HuH-7 (cell line): ENCODE results near the gene RNF146.
"Not testable (repeated sequence)": the region's sequence is repeated elsewhere in the genome, so short reads cannot be mapped to it uniquely, and the experiment has no call there.

Experiments used
- DNase-seq: peaks from one replicate; pipeline ENCODE4 v3.0.0; 2011; ENCODE audit warnings: low spot score

RNF146 gene

GRCh38 chr6:127266178-127266891, at the start of gene RNF146:
Gene RNF146 (plus strand): TSS chr6:127266864. CDS start chr6:127280339, 13,475 bp downstream.
- DNase-seq = peak; percentile 86

DNA sequence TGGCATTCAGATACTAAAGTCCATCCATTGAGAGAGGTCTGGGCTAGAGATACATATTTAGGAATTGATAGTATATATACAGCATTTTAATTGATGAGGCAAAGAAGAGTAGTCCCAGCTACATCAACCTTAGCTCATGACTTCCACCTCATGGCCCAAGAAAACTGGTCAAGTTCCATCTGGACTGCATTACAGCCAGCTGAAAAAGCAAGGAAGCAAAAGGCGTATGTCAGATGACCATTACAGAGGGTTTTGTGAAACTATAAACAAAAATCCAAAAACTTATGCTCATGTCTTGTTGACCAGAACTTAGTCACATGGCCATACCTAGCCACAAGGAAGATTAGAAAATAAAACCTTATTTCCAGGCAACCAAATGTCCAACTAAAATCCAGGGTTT, 46.8 kb upstream of the RNF146 start:
- DNase-seq = no peak

DNA sequence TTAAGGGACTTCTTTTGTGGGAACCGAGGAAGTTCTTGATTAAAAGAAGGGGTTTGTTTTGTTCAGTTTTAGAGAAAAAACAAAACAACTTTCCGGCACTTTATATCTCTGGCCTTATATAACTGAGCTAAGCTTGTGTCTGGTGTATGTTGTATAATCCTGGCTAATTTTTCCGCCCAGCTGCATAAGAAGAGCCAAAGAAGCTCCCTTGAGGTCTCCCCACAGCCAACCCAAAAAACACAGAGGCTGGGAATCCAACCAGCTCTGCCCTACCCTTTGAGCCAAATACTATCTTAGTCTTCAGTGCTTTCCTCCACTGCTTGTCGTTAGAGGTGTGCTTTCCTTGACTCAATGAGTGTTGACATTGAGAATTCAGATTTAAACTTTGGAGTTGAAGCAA, 45.5 kb upstream of the RNF146 start:
- no peak for DNase-seq

- no peak for DNase-seq
Measured at GRCh38 chr6:127222418-127222817, 44.2 kb upstream of the RNF146 start.

GRCh38 chr6:127225497-127225896, 41.2 kb upstream of the RNF146 start:
- no peak for DNase-seq

- DNase-seq = not testable (repeated sequence)
Measured at GRCh38 chr6:127233819-127234218, 32.8 kb upstream of the RNF146 start.

GRCh38 chr6:127243501-127243900, 23.2 kb upstream of the RNF146 start:
- DNase-seq = no peak

DNA sequence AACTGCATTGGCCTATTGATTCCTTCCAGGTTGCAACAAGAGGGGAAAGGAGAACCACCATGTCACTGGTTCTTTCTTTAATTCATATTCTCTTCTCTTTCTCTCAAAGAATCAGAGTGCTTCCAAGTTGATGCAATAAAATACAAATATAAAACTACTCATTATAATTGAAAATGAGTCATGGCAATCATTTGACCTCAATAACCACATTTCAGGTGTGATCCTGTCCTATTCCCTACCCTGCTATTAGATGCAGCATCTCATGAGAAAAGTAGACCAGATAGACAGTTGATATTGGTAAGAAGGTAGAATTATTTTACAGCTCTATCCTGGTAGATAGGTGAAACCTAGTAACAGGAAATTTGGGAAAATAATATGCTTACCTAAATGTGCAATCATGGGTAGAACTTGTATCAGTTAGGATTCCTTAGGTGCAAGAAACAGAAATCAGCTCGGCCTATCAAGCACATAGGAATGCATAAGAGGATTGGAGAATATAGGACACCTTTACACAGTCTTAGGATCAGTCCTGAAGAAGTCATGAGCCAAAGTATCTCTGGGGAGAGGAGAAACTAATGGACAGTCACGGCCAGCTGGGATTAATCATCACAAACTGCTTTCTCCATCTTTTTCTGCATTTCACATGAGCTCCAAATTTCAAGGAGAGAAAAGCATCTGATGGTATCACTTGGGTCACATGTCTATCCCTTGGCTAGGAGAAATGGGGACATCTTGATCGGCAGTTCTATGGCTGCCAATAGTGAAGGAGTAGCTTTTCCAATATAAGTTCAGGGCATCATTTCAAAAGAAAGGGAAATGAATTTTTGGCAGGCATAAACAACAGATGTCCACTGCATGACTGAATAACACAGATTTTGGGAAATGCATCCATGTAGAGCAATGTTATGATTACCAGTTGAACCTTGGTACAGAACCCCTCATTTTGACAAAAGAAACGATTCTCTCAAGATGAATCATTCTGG, 19.3 kb upstream of the RNF146 start:
- no peak for DNase-seq

DNA sequence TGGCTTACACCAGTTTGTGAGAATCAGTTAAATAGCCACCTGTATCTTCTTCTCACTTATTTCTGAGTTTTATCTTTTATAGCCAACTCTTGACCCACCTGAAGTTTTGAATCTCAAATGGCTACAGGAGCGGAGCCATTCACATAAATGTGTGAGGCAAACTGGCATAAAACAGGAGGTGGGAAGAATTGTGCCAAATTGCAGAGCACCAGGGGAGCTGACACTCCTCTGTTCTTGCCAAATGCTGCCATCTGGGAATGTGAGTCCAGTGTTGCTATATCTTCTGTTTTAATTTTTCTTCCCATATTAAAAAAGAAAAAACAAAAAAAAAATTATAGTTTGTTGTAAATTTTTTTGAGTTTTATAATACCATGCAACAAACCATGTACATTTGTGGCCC, 17.0 kb upstream of the RNF146 start:
- no peak for DNase-seq

DNA sequence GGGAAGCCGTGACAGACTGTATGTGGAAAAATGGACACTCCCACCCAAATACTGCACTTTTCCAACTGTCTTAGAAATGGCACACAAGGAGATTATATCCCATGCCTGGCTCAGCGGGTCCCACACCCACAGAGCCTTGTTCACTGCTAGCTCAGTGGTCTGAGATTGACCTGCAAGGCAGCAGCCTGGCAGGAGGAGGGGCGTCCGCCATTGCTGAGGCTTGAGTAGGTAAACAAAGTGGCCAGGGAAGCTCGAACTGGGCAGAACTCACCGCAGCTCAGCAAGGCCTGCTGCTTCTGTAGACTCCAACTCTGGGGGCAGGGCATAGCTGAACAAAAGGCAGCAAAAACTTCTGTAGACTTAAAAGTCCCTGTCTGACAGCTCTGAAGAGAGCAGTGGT, 11.4 kb upstream of the RNF146 start:
- DNase-seq = no peak

DNA sequence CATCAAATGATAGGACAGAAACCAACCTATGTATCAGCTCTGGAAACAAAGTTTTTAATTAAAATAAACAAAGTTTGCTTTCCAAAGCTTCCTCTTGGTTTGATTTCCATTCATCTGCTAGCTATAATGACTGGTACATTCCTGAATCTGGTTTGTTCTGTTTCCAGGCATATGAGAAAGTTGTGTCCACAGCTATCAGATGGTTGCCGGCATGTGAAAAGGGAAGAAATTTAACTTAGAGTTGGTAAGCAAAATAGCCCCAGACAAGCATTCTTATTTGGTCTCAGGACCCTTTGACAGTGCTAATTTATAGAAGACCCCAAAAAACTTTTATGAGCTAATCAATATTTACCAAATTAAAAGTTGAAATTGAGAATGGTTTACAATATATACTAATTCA, 3.8 kb upstream of the RNF146 start:
- no peak for DNase-seq

DNA sequence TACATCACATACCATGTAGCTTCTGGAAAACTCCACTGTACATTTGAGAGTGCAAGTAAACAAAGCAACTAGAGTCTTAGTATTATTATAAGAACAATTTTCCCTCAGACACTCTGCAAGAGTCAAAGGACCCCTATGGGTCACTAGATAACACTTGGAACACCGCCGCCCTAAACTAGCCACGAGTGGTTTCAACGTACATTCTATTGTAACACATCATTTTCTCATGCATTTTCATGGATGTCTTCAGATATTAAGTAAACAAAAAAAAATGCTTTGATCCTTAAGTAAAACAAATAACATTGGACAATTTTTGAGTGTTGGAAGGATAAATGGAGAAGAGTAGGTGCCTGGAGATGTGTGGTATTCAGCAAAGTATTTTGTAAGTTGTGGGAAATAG, 3.2 kb upstream of the RNF146 start:
- no peak for DNase-seq

DNA sequence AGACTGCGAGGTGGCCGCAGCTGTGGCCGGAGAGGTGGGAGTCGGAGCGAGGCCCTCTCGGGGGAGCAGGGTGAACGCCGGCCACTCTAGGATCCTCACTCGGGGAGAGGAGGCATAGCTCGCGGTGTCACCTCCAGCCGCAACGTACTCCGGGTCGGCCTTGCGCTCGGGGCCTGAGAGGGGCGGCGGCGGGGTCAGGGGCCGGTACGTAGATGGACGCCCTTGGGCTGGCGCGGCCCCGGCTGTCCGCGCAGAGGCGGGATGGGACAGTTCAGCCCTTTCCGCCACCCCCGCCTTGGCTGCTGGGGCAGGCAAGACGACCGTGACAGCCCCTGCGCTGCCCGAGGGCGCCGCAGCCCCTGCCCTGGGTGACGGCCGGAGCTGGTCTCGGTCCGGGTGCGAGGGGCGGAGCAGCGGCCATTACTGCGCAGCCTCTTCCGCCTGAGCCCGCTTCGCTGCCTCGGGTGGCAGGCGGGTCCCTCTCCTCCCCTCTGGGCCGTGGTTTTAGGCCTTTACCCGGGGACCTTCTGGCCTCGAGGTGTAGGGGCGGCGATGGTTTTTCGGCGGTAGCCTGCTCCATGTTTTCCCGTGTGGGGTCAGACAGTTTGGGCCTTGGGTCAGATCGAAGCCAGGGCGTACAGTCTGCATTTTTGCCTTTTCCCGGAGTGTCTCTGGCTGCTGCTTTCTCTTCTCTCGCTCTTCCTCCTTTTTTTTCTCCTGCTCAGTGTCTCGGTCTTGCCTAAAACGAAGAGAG, 405 bp downstream of the RNF146 start:
- DNase-seq = peak; percentile 74

DNA sequence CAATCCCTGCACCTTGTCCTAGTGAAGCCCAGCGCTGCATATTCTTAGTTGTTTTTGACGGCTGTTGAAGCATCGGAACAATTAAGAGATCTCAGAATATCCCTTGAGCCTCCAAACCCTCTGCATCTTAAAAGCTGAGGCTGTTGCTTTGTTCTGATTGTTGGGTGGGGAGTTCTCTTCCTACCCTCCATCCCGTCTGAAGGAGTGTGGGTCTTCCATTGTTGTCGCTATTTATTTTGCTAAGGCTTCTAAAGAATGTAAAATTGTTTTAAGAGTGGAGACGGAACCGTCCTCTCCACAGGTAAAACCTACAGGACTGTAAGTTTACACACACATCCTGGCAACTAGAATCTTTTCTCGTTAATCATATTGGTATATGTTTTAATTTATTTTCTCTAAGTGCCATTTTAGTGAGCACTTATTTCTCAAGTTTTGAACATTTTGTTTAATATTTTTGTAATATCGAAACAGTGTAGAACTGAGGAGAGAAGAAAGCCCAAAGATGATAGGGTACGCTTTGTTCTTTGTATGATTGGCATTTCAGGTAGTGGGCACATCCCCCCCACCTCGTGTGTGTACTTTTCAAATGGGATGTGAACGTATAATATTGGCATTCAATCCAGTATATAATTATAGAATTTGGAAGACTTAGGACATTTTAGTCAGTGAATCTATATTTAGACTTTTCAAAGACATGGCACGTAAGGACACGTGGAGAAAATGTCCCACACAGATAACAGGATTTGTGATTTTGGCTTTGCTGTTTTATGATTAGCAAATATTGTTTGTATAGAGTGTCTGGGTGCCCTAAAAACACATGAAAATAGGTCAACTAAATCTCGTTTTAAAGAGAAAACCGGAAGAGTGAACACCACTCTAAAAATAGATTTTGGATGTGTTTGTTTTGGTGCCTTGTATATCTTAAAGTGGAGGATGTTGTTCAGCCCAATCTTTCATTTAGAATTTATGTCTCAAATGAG, 1.3 kb downstream of the RNF146 start:
- DNase-seq = peak; percentile 15

- DNase-seq = no peak
Measured at GRCh38 chr6:127272576-127272975, 5.9 kb downstream of the RNF146 start.

DNA sequence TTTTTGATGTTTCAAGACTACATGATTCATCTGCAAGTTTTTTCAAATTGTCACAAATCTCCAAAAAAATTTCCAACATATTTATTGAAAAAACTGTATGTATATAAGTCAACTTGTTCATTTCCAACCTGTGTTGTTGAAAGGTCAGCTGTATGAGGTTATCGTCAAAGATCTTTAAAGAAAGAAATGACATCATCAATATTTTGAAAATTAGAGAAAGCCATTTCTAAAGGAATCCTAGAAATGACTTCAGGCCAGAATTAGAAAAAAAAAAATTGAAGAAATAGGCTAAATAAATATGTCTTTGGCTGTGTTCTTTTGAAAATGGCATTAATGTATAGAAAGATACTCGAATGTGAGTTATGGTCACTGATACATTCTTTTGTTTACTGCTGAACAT, 6.8 kb downstream of the RNF146 start:
- no peak for DNase-seq

DNA sequence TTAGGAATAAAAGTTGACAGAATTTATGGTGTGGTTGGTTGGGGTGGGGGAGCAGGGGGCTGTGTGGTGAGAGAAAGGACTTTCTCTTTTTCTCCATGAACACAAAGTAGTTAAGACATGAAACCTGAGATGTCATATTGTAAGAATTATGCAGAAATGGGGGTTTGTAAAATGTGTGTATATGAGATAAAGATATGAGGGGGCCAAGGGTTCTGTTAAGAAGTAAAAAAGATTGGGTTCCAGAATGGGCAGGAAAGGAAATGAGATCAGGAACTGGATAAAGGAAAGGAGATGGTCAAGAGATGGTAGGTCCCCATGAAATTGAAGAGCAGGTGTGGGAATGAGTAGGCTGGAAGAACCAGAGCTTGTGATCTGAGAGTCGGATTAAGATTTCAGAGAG, 9.7 kb downstream of the RNF146 start:
- no peak for DNase-seq

- DNase-seq = no peak
Measured at GRCh38 chr6:127277878-127278843, 11.5 kb downstream of the RNF146 start.

DNA sequence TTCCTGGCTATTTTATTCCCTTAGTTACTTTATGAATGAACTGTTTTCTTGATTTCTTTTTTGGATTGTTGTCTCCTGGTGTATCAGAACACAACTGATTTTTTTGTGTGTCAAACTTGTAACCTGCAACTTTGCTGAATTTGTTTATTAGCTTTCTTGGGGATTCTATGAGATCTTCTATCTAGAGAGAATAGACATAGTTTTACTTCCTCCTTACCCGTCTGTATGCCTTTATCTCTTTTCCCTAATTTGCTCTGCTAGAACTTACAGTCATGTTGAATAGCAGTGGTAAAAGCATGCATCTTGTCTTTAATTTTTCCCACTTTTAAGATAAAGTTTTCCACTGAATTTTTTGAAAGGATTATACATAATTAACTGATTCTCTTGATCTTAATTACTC, 13.2 kb downstream of the RNF146 start:
- DNase-seq = no peak

DNA sequence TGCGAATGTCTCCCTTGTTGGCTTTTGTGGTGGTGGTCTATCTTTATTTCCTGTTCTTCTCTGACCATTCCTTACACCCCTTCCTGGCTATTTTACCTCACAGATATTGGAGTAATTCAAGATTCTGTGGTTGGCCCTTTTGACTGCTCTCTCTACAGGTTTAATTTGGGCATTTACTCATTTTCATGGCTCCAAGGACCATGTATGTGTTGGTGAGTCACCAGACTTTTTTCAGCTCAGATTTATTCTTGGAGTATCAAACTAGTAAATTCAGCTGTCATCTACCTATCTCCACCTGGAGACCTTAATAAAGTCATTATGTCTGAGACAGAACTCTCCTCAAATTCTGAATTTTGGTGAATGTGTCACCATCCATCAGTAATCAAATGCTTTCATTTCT, 15.5 kb downstream of the RNF146 start:
- no peak for DNase-seq
